SK-N-SH treated with all-trans-retinoic acid at 6 μM for 48 hours (cell line): ENCODE data around the gene CTBP2.

Source experiments
- ATAC-seq: fragments of 200-7000 bp; cut with Tn5 transposase; 3 replicates; pipeline ENCODE4 v1.9.1; 2020; ENCODE audit warnings: mild to moderate bottlenecking, moderate library complexity
- ARNTL ChIP-seq: fragments of 450-650 bp; formaldehyde crosslinking; IDR thresholded peaks from 2 replicates; pipeline ENCODE4 v1.5.0; 2020; ENCODE audit warnings: low read depth, mild to moderate bottlenecking, moderate library complexity, borderline replicate concordance
- BACH2 ChIP-seq: fragments of 250-450 bp; sonication (Bioruptor Pico); IDR thresholded peaks from 2 replicates; pipeline ENCODE4 v1.9.0; 2021; ENCODE audit warnings: mild to moderate bottlenecking, borderline replicate concordance
- CSDC2 ChIP-seq: fragments of 250-450 bp; sonication (Bioruptor Pico); IDR thresholded peaks from 2 replicates; pipeline ENCODE4 v1.5.0; 2020; ENCODE audit warnings: mild to moderate bottlenecking, moderate library complexity
- ESRRG ChIP-seq: fragments of 250-450 bp; sonication (Bioruptor Pico); IDR thresholded peaks from 2 replicates; pipeline ENCODE4 v1.6.1; 2021; ENCODE audit warnings: mild to moderate bottlenecking
- ISL1 ChIP-seq: fragments of 250-450 bp; sonication (Bioruptor Pico); IDR thresholded peaks from 2 replicates; pipeline ENCODE4 v2.1.2; 2022; ENCODE audit warnings: mild to moderate bottlenecking, moderate library complexity
- OSR1 ChIP-seq: fragments of 250-450 bp; sonication (Bioruptor Pico); IDR thresholded peaks from 2 replicates; pipeline ENCODE4 v1.8.0; 2022; ENCODE audit warnings: moderate library complexity, mild to moderate bottlenecking, inconsistent platforms
- PPARA ChIP-seq: fragments of 250-450 bp; sonication (Bioruptor Pico); IDR thresholded peaks from 2 replicates; pipeline ENCODE4 v1.5.0; 2020; ENCODE audit warnings: mild to moderate bottlenecking, borderline replicate concordance
- RARB ChIP-seq: fragments of 250-450 bp; sonication (Bioruptor Pico); IDR thresholded peaks from 2 replicates; pipeline ENCODE4 v1.8.0; 2021; ENCODE audit warnings: mild to moderate bottlenecking, moderate library complexity
- SNAI2 ChIP-seq: fragments of 250-450 bp; sonication (Bioruptor Pico); IDR thresholded peaks from 2 replicates; pipeline ENCODE4 v1.5.0; 2020; ENCODE audit warnings: mild to moderate bottlenecking, moderate library complexity
- TOX ChIP-seq: fragments of 250-450 bp; sonication (Bioruptor Pico); IDR thresholded peaks from 2 replicates; pipeline ENCODE4 v1.8.0; 2021; ENCODE audit warnings: mild to moderate bottlenecking, moderate library complexity, borderline replicate concordance
- ZFP3 ChIP-seq: fragments of 250-450 bp; sonication (Bioruptor Pico); IDR thresholded peaks from 2 replicates; pipeline ENCODE4 v1.5.0; 2020; ENCODE audit warnings: mild to moderate bottlenecking, moderate library complexity
- ZFP30 ChIP-seq: fragments of 450-650 bp; formaldehyde crosslinking; IDR thresholded peaks from 2 replicates; pipeline ENCODE4 v1.5.0; 2022; ENCODE audit warnings: mild to moderate bottlenecking, moderate library complexity
- ZNF565 ChIP-seq: fragments of 450-650 bp; formaldehyde crosslinking; conservative IDR thresholded peaks from 2 replicates; pipeline ENCODE4 v1.5.0; 2020; ENCODE audit warnings: low read depth, mild to moderate bottlenecking, moderate library complexity
- ZNF70 ChIP-seq: fragments of 450-650 bp; formaldehyde crosslinking; IDR thresholded peaks from 2 replicates; pipeline ENCODE4 v1.5.0; 2020; ENCODE audit warnings: mild to moderate bottlenecking, moderate library complexity
- TF ChIP-seq, protein P1 (sequence below): fragments of 250-450 bp; sonication (Bioruptor Pico); IDR thresholded peaks from 2 replicates; pipeline ENCODE4 v1.8.0; 2021; ENCODE audit warnings: low read depth, mild to moderate bottlenecking, moderate library complexity, borderline replicate concordance
- TF ChIP-seq, protein P2 (sequence below): fragments of 250-450 bp; sonication (Bioruptor Pico); IDR thresholded peaks from 2 replicates; pipeline ENCODE4 v1.5.1; 2020; ENCODE audit warnings: low read depth, mild to moderate bottlenecking, moderate library complexity
- TF ChIP-seq, protein P3 (sequence below): fragments of 250-450 bp; sonication (Bioruptor Pico); IDR thresholded peaks from 2 replicates; pipeline ENCODE4 v1.5.0; 2020; ENCODE audit warnings: mild to moderate bottlenecking, moderate library complexity
- TF ChIP-seq, protein P4 (sequence below): fragments of 250-450 bp; sonication (Bioruptor Pico); IDR thresholded peaks from 2 replicates; pipeline ENCODE4 v1.5.1; 2021; ENCODE audit warnings: mild to moderate bottlenecking, moderate library complexity
- TF ChIP-seq, protein P5 (sequence below): fragments of 250-450 bp; sonication (Bioruptor Pico); IDR thresholded peaks from 2 replicates; pipeline ENCODE4 v1.8.0; 2020; ENCODE audit warnings: mild to moderate bottlenecking, moderate library complexity, borderline replicate concordance

The CTBP2 gene

DNA sequence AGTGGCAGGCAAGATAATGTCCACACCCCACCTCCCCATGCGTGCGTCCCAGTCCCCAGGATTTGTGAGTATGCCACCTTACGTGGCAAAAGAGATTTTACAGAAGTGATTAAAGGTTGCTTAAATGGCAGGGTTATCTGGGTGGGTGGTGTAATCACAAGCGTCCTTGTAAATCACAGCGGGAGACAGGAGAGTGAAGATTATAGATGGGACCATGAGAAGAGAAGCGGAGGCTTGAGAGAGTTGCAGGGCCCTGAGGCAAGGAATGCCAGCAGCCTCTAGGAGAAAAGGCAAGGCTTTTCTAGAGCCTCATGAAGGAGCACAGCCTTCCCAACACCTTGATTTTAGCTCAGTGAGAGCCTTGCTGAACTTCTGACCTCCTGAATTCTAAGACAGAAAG lies 208.2 kb downstream of the CTBP2 start (continued):
- TF ChIP-seq ZFP30 (CRISPR knock-in tag) (no peak), RARB (no peak), ARNTL (CRISPR knock-in tag) (no peak), ESRRG (CRISPR knock-in tag) (no peak), ZNF565 (no peak), SNAI2 (CRISPR knock-in tag) (no peak), TOX (CRISPR knock-in tag) (no peak), ZNF70 (CRISPR knock-in tag) (no peak), CSDC2 (CRISPR knock-in tag) (no peak), ISL1 (no peak)
- TF ChIP-seq, protein P1, sequence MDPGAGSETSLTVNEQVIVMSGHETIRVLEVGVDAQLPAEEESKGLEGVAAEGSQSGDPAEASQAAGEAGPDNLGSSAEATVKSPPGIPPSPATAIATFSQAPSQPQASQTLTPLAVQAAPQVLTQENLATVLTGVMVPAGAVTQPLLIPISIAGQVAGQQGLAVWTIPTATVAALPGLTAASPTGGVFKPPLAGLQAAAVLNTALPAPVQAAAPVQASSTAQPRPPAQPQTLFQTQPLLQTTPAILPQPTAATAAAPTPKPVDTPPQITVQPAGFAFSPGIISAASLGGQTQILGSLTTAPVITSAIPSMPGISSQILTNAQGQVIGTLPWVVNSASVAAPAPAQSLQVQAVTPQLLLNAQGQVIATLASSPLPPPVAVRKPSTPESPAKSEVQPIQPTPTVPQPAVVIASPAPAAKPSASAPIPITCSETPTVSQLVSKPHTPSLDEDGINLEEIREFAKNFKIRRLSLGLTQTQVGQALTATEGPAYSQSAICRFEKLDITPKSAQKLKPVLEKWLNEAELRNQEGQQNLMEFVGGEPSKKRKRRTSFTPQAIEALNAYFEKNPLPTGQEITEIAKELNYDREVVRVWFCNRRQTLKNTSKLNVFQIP: no peak

DNA sequence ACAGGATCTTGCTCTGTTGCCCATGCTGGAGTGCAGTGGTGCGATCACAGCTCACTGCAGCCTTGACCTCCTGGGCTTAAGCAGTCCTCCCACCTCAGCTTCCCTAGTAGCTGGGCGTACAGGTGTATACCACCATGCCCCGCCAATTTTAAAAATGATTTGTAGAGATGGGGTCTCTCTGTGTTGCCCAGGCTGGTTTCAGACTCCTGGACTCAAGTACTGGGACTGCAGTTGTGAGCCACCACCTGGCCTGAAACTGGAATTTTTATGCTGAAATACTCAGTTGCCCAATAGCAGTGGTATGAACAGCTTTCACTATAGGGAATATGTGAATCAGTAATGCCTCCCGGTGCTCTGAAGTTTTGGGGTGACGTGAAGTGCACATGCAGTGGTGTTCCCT lies 210.8 kb downstream of the CTBP2 start:
- ATAC-seq: no peak

DNA sequence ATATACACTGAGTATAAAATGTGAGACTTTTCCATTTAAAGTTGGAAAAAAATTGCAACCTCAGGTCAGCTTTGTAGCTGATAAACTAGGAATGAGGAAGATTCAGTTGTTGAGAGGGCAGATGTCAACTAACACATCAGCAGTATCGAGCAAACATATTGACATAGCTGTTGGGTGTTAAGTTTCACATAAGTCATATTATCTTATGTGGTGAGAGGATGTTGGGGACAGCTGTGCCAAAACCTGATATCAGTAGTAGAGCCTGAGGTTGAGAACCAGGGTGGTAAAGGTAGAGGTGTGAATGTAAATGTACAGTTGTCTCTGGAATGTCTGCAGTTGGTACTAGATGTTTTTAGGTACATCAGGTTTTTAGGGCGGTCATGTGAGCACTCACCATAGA lies 213.4 kb downstream of the CTBP2 start:
- ATAC-seq: no peak
- TF ChIP-seq ESRRG (CRISPR knock-in tag): no peak
- TF ChIP-seq, protein P2, sequence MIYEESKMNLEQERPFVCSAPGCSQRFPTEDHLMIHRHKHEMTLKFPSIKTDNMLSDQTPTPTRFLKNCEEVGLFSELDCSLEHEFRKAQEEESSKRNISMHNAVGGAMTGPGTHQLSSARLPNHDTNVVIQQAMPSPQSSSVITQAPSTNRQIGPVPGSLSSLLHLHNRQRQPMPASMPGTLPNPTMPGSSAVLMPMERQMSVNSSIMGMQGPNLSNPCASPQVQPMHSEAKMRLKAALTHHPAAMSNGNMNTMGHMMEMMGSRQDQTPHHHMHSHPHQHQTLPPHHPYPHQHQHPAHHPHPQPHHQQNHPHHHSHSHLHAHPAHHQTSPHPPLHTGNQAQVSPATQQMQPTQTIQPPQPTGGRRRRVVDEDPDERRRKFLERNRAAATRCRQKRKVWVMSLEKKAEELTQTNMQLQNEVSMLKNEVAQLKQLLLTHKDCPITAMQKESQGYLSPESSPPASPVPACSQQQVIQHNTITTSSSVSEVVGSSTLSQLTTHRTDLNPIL (CRISPR knock-in tag): no peak
- TF ChIP-seq RARB: no peak
- TF ChIP-seq, protein P3, sequence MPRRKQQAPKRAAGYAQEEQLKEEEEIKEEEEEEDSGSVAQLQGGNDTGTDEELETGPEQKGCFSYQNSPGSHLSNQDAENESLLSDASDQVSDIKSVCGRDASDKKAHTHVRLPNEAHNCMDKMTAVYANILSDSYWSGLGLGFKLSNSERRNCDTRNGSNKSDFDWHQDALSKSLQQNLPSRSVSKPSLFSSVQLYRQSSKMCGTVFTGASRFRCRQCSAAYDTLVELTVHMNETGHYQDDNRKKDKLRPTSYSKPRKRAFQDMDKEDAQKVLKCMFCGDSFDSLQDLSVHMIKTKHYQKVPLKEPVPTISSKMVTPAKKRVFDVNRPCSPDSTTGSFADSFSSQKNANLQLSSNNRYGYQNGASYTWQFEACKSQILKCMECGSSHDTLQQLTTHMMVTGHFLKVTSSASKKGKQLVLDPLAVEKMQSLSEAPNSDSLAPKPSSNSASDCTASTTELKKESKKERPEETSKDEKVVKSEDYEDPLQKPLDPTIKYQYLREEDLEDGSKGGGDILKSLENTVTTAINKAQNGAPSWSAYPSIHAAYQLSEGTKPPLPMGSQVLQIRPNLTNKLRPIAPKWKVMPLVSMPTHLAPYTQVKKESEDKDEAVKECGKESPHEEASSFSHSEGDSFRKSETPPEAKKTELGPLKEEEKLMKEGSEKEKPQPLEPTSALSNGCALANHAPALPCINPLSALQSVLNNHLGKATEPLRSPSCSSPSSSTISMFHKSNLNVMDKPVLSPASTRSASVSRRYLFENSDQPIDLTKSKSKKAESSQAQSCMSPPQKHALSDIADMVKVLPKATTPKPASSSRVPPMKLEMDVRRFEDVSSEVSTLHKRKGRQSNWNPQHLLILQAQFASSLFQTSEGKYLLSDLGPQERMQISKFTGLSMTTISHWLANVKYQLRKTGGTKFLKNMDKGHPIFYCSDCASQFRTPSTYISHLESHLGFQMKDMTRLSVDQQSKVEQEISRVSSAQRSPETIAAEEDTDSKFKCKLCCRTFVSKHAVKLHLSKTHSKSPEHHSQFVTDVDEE: no peak
- no peak for TF ChIP-seq ISL1
- no peak for TF ChIP-seq ZNF565
- no peak for TF ChIP-seq ZFP3 (CRISPR knock-in tag)
- no peak for TF ChIP-seq TOX (CRISPR knock-in tag)
- no peak for TF ChIP-seq ARNTL (CRISPR knock-in tag)
- TF ChIP-seq, protein P4, sequence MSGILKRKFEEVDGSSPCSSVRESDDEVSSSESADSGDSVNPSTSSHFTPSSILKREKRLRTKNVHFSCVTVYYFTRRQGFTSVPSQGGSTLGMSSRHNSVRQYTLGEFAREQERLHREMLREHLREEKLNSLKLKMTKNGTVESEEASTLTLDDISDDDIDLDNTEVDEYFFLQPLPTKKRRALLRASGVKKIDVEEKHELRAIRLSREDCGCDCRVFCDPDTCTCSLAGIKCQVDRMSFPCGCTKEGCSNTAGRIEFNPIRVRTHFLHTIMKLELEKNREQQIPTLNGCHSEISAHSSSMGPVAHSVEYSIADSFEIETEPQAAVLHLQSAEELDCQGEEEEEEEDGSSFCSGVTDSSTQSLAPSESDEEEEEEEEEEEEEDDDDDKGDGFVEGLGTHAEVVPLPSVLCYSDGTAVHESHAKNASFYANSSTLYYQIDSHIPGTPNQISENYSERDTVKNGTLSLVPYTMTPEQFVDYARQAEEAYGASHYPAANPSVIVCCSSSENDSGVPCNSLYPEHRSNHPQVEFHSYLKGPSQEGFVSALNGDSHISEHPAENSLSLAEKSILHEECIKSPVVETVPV: no peak
- no peak for TF ChIP-seq BACH2 (CRISPR knock-in tag)
- TF ChIP-seq ZFP30 (CRISPR knock-in tag): no peak
- no peak for TF ChIP-seq OSR1
- no peak for TF ChIP-seq PPARA (CRISPR knock-in tag)
- TF ChIP-seq CSDC2 (CRISPR knock-in tag): no peak
- no peak for TF ChIP-seq SNAI2 (CRISPR knock-in tag)
- no peak for TF ChIP-seq ZNF70 (CRISPR knock-in tag)
- TF ChIP-seq, protein P1: no peak
- TF ChIP-seq, protein P5, sequence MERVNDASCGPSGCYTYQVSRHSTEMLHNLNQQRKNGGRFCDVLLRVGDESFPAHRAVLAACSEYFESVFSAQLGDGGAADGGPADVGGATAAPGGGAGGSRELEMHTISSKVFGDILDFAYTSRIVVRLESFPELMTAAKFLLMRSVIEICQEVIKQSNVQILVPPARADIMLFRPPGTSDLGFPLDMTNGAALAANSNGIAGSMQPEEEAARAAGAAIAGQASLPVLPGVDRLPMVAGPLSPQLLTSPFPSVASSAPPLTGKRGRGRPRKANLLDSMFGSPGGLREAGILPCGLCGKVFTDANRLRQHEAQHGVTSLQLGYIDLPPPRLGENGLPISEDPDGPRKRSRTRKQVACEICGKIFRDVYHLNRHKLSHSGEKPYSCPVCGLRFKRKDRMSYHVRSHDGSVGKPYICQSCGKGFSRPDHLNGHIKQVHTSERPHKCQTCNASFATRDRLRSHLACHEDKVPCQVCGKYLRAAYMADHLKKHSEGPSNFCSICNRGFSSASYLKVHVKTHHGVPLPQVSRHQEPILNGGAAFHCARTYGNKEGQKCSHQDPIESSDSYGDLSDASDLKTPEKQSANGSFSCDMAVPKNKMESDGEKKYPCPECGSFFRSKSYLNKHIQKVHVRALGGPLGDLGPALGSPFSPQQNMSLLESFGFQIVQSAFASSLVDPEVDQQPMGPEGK (CRISPR knock-in tag): no peak
- TF ChIP-seq, all 23 proteins: peak for 0

More for the DNA sequence above, 210.8 kb downstream of the CTBP2 start:
- TF ChIP-seq ESRRG (CRISPR knock-in tag) (no peak), ISL1 (no peak), SNAI2 (CRISPR knock-in tag) (no peak), ARNTL (CRISPR knock-in tag) (no peak)
